GM18861 (cell line): Measurements from ENCODE around the gene LONP1.

Source experiments
- ATAC-seq: cut with Tn5 transposase; IDR thresholded peaks from one replicate; pipeline ENCODE4 v1.9.1; 2021; ENCODE audit not compliant: unreplicated experiment

The LONP1 gene

DNA sequence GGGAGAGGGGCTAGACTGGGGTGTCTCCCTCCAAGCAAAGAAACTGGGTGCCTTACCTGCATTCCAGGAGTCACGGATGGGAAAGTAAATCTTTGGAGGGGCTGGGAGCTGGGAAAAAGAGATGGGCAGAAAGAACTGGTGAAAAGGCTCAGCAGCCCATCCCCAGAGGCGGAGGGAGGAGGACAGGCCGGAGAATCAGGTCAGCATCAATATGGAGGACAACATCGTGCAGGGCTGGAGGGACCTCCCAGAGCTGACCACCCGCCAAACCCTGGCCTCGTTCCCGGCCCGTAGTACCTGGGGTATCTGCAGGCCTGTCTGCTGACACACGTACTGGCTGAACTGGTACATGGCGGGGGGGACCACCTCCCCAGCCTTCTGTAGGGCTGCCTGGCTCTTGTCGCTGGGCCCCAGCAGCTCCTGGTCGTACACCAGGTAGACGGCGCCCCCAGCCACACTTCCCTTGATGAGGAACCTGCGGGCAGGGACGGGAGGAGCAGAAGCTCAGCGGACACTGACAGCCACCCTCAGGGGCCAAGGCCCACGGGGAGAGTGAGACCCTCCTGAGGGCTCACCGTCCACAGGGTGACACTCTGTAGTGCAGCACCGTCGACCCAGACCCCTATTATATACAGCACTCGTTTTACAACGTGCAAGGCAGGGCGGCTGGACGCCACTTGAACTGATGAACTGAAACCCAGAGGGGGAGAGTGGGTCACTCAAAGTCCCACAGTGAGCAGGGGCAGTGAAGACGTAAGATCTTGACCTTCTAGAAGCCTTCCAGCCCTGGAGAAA lies 40.5 kb downstream of the LONP1 start:
- ATAC-seq, result no peak

DNA sequence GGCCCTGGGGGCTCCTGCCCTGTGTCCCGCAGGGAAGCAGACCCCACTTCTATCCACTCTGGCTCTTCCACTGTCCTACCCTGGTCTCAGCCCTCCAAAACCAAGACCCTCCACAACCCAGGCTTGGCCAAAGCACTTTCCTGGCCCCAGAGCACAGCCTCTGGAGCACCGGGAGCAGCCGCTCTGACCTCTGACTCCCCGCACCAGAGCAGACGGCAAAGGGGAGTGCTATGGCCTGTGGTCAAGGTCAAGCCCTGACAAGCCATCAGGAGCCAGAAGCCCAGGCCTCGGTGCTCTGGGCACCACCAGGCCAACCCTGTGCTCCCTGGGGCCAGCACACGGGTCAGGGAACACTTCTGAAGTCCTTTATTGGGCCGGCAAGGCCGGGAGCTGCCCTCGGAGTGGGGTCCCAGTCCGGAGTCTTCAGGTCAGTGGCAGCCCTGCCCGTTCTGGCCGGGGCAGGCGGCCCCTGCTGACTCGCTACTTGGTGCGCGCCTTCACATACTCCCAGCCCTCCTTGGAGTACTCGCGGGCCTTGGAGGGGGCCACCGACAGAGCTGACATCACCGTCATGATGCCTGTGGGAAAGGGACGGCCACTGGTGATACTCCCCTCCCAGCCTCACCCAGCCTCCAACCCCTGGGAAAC lies 41.8 kb downstream of the LONP1 start:
- no peak for ATAC-seq

DNA sequence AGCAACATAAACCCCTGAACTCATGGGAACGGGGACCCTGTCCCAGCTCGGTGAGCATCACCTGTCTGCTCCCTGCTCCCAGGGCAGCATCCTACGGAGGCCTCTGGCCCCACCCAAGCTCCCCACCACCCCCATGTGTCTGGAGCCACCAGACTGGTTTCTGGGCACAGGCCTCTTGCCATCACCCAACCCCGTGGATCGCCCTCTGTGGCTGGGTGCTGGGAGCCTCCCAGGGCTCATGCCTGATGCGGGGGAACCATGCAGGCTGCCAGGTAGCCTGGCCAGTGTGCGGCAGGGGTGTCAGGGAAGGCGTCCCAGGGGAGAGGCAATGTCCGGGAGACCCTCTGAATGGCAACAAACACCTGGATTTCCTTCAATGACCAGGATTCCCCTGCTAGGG lies 42.4 kb downstream of the LONP1 start:
- ATAC-seq, result no peak

DNA sequence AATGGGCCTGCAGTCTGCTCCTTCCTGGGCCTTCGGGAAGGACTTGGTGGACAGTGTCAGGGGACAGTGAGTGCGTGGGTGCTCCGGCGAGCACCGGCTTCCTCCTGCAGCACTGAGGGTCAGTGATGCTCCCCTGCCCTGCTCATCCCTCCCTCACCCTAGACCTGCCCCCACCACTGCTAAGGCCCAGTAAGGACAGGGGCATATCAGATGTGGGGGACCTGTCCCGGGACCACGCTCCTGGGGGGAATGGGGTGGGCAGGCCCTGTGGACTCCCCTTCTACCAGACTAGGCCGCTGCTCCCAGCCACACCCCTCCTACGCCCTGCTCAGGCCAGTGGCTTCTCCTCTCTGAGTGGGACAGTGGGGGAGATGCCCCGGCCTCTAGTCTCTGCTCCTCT lies 42.8 kb downstream of the LONP1 start:
- no peak for ATAC-seq

DNA sequence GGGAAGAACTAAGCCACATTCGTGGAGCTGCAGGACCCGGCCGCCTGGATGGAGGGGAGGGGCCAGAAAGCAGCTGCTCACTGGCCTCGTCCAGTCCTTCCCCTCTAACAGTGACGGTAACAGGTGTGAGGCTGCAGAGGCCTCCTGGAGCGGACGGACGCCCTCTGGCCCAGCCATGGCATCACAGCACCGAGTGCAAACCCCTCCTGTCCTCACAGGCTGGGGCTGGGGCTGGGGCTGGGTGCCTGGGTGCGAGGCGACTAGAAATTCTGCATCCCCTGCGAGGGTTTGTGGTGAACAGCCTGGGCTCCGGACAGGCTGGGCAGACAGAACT lies 43.2 kb downstream of the LONP1 start:
- ATAC-seq, result no peak

DNA sequence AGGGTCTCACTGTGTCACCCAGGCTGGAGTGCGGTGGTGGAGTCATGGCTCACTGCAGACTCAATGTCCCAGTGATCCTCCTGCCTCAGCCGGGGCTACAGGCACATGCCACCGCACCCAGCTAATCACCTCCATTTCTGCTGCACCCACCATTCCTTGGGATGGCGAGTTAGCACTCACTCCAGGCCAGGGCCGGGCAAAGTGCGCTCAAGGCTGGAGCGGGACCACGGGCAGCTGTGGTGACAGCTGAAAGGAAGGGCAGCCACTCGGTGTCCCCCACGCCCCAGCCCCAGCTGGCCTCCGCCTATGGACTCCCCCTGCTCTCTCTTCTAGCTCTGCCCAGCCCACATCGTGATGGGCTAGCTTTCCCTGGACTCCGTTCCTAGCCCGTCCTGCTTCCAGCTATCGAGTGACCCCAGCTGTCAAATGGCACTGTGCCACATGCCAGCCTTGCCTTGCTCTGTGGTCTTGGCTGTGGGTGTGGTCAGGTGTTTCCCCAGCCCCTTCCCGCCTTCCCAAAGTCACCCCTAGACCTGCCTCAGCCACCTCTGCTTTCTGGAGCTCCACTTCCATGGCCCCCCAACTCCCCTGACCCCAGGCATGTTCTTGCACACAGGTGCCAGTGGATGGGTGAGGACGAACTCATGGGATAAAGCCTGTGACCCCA lies 43.7 kb downstream of the LONP1 start:
- no peak for ATAC-seq

DNA sequence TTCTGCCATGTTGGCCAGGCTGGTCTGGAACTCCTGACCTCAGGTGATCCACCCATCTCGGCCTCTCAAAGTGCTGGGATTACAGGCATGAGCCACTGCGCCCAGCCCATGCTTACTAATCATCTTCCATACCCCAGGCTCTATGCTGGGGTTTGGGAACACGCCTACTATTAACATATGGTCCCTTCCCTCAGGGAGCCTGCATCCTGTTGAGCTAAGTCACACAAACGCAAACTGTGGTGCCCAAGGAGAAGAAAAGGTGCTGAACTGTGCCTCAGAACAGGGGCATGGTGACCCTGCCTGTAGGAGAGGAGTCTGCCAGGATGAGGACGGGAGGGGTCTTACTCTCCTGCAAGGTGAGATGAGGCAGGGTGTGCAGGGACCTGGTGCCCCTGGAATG lies 45.2 kb downstream of the LONP1 start:
- no peak for ATAC-seq

DNA sequence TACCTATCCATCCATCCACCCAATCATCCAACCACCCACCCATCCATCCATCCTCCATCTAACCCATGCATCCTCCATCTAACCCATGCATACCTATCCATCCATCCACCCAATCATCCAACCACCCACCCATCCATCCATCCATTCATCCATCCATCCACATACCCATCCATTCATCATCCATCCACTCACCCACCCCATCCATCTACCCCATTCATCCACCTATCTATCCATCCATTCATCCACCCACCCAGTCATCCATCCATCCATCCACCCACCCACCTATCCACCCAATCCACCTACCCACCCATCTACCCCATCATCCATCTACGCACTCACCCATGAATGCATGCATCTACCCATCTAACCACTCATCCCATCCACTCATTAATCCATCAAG lies 46.2 kb downstream of the LONP1 start:
- no peak for ATAC-seq

DNA sequence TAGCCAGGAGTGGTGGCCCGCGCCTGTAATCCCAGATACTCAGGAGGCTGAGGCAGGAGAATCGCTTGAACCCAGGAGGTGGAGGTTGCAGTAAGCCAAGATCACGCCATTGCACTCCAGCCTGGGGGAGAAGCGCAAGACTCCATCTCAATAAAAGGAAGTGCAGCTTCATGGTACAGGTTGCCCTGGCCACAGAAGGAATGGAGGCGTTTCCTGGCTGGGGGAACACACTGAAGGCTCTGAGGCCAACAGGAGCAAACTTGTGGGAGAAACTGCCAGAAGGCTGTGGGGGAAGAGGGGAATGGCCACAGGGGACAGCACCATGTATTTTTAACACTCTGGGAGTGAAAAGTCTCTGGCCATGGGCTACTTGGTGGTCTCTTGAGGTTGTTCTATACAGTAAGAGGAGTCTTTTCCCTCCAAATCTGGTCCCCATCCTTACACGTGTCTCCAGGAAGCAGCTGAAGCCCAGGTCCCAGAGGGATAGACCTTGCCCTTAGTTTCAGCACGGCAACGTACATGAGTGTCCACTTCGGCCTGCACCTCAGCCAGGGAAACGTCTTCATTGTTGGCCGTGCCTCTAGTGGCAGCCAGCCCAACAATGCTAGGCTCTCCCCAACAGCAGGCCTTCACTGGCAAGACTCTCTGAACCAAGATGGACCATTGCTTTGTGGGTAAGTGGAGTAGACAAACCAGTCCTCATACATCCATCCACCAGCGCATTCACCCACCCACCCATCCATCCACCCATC lies 47.1 kb downstream of the LONP1 start:
- no peak for ATAC-seq

DNA sequence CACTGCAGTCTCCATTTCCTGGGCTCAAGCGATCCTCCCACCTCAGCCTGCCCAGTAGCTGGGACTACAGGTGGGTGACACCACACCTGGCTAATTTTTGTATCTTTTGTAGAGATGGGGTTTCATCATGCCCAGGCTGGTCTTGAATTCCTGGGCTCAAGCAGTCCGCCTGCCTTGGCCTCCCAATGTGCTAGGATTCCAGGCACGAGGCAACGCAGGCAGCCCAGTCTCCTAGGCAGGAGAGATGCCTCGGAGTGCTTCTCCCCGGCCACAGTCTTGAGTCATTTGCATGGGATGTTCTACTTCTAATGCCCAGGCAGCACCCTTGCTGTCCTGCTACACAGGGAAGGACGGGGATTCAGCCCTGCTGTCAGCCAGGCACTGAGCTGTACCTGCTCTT lies 48.3 kb downstream of the LONP1 start:
- ATAC-seq, result no peak

DNA sequence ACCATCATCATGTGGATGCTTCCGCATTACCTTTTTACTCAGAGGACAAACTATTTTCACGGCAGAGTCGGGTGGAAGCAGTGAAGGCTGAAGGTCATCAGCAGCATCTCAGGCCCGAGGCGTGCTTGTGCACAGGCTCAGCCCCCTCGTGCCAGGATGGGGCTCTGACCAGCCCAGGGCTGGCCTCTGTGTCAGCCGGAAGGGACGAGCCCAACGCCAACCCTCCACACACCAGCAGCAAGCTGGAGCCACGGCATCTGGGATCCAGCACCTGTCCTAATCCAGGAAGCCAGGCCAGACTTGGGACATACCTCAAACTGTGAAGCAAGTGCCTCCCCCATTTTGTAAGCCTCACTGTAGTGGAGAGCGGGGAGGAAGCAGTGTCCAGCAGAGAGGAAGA lies 50.7 kb downstream of the LONP1 start:
- no peak for ATAC-seq

DNA sequence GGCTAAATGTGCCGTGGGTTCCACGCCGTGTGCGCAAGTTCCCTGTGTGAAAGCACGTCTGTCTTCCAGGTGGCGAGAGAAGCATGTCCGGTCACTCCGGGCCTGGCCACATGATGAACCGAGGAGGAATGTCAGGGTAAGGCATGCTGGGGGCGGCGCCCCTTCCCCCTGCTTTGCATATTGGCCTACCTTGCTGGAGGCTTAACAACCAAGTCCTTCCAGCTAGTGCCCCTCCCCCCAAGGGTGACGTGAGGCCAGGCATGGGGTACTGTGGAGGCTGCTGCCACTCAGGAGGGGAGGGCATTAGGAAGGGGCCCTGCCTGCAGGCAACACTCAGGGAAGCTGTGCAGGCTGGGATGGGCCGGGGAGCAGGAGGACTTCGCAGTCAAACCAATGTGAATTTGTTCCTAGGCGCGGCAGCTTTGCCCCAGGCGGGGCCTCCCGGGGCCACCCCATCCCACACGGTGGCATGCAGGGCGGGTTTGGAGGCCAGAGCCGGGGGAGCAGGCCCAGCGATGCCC lies 52.1 kb downstream of the LONP1 start:
- ATAC-seq, result no peak

DNA sequence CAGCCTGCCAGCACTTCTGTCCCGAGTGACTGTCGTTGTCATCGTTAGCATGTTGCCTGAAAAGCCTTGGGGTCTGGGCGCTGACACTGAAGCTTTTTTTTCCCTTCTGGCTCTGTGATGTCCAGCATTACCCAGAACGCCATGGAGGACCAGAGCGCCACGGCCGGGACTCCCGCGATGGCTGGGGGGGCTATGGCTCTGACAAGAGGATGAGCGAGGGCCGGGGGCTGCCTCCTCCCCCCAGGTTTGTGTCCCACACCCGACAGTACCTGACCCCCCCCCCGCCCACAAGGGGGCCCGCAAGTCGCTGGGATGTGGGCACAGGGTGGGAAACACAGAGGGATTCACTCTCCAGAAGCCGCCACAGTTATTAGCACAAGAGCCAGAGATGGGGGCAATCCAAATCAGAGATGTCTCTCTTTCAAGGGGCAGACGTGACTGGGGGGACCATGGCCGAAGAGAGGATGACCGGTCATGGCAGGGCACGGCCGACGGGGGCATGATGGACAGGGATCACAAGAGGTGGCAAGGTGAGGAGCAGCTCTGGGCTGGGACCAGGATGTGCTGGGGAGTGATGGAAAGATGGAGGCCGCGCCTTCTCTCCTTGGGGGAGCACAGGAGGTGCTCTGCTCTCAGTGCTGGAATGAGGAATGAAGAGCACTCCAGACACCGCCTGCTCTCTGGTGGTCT lies 52.9 kb downstream of the LONP1 start:
- no peak for ATAC-seq

DNA sequence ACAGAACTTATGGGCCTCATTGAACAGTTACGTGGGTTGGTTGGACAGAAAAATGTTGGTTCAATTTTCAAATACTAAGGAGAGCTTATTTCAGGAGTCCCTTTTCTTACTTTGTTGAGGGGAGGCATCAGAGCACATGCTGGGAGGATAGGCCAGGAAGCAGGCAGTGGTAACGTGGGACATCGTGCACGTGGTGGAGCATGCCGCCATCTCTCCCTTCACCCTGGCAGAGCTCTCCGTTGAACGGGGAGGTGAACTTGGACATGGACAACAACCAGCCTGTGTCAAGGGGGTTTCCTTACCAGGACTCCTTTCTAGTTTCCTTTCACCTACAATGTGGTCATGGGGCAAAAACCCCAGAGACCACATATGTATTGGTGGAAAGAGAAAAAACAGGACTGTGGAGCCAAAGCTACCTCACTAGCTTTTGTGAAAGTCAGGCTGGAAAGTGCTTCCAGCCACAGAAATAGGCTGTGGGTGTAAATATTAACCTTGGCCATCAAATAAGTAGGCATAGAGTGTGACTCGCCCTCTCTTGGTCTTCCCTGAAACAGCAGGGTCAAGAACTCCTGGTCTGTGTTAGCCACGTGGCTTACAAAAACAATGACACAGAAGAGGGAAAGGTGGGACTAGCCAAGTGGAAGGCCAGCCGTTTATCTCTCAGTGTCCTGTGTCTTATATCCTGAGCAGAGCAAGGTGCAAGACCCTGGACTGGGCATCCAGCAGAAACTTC lies 54.0 kb downstream of the LONP1 start:
- no peak for ATAC-seq

DNA sequence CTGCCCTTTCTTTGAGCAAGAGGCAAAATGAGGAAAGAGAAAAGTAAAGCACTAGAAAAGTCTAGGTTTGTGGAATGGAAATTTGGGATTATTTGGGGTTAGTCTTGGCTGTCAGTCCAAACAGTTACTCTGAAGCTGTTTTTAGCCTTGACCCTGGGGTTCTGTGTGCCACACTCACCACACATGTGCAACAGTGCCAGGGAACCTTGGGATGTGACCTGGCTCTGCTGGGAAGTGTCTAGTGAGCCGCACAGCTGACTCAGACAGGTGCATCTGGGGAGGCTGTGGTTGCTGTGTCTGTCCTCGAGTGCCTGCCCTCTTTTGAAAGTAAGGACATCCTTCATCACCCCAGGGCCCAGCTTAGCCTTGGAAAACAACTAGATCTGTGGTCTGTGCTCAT lies 55.4 kb downstream of the LONP1 start:
- ATAC-seq, result no peak

DNA sequence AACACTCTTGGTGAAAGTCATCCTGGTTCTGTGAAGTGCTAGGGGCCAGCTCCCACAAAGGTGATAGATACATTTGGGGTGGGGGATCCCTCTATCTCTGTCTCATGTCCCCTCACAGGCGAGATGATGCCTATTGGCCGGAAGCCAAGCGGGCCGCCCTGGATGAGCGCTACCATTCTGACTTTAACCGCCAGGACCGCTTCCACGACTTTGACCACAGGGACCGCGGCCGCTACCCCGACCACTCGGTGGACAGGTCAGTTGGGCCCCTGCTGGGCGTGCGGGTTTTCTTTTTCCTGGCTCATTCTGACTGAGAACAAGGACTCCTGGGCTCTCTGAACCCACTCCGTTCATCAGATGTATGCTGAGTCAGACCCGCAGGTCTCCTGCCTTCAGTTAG lies 56.0 kb downstream of the LONP1 start:
- no peak for ATAC-seq

DNA sequence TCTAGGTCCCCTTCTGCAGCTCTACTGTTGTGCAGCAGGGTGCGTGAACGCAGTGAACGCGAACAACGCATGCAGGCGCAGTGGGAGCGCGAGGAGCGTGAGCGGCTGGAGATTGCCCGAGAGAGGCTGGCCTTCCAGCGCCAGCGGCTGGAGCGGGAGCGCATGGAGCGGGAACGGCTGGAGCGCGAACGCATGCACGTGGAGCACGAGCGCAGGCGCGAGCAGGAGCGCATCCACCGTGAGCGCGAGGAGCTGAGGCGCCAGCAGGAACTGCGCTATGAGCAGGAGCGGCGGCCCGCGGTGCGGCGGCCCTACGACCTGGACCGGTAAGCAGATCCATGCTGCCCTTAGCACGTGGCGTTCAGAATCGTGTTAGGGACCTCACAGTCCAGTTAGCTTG lies 58.5 kb downstream of the LONP1 start:
- ATAC-seq, result no peak

DNA sequence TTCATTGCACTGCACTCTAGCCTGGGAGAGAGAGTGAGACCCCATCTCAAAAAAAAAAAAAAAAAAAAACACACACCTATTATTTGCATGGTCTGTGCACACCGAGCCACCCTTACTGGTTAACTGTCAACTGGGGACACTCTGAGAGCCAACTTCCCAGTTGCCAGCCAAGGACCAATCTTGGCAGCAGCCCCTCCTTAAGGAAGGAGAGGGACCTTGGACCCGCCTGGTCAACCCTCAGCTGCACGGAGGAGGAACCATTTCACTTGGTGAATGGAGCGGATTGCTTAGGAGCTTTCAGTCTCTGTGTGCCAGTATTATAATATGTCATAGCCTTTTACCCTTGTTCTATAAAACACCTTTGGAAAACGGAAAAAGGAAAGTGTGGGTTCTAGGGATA lies 64.5 kb downstream of the LONP1 start:
- no peak for ATAC-seq

DNA sequence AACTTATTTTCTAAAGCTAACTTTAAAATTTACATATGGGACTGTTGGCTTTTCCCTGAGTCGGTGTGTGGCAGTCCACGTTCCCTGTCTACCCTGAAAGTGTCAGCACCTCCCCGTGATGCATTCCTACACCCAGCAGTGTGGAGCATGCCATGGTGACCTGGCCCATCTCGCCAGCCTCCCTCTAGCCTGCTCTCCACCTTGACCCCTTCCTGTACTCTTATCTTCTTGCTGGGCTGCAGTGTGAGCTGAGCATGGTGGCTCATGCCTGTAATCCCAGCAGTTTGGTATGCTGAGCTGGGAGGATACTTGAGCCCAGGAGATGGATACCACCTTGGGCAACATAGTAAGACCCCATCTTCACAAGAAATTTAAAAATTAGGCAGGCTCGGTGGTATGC lies 65.0 kb downstream of the LONP1 start:
- ATAC-seq, result no peak

DNA sequence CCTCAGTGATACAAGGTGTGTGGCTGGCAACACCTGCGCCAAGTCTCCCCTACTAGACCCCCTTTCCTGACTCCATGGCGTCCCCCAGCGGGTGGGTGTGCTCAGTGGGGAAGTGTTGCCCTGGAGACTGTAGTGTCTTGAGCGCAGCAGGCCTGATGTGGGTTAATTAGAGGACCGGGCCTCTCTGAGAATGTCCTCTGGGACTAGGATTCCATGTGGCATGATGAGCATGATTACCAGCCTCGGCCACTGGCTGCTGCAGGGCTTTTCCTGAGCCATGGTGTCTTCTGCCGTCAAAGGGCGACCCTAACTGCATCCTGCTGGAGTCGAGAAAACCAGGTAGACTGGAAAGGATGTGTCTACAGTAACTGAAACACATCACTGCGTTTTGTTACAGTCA lies 67.7 kb downstream of the LONP1 start:
- ATAC-seq, result no peak
